Lower lobe of right lung (tissue), 2 donors: ENCODE measurements around the gene NRCAM. TPM values are rescaled to one million over a fixed set of nuclear protein-coding genes. Genes with fewer than 3 reads are reported as not detected.

Experiments used
- ATAC-seq, 2 donors: fragments of 200-7000 bp; cut with Tn5 transposase; one replicate each; pipeline ENCODE4 v1.9.1; 2020 to 2022; ENCODE audit warnings: mild to moderate bottlenecking in 2 of 2, moderate library complexity in 2 of 2
- DNase-seq: peaks from one replicate; pipeline ENCODE4 v3.0.0-alpha.2; 2020
- H3K27ac ChIP-seq: fragments of 200-600 bp; one replicate; pipeline ENCODE4 v1.8.0; 2022
- H3K27me3 ChIP-seq: fragments of 200-600 bp; one replicate; pipeline ENCODE4 v1.8.0; 2022; ENCODE audit warnings: low read depth
- H3K36me3 ChIP-seq: fragments of 200-600 bp; one replicate; pipeline ENCODE4 v1.8.0; 2022; ENCODE audit warnings: mild to moderate bottlenecking
- H3K4me1 ChIP-seq: fragments of 200-600 bp; one replicate; pipeline ENCODE4 v1.8.0; 2022
- H3K4me3 ChIP-seq: fragments of 200-600 bp; one replicate; pipeline ENCODE4 v1.8.0; 2022; ENCODE audit warnings: mild to moderate bottlenecking
- H3K9me3 ChIP-seq: fragments of 200-600 bp; one replicate; pipeline ENCODE4 v1.8.0; 2022
- CTCF ChIP-seq: fragments of 200-600 bp; IDR thresholded peaks from one replicate; pipeline ENCODE4 v1.8.0; 2022; ENCODE audit warnings: antibody characterized with exemption, mild to moderate bottlenecking
- intact Hi-C: fragments of 100-400 bp; cut with DNase I; formaldehyde crosslinking; loops from one replicate; pipeline ENCODE4 v1.11.0; 2022
- total RNA-seq: library from RNA; stranded (reverse); fragmentation: NEBNext Ultra II Directional; extraction: Animal tissue kit (Norgen Biotek cat#: 25700); gene quantifications from one replicate; pipeline ENCODE4 v1.2.1, GENCODE V29; 2021
- donor health status: DM: no; HTN: yes; CAD: no; lungs with severe emphysema.

NRCAM gene
- total RNA-seq, 1 donor from 2014 or later = 2.6 TPM

GRCh38 chr7:108375668-108376067, 80.6 kb downstream of the NRCAM start:
- ATAC-seq = no peak
- intact Hi-C loops = no loop called here

GRCh38 chr7:108374899-108375298, 81.3 kb downstream of the NRCAM start:
- DNase-seq = no peak
- ATAC-seq = no peak
- Histone ChIP-seq H3K9me3 (no peaks in the 10 kb centered on the region), H3K4me1 (no peaks in the 10 kb centered on the region), H3K36me3 (no peaks in the 10 kb centered on the region), H3K27me3 (peaks cover 4% of the 10 kb centered on the region), H3K27ac (no peak overlapping the region), H3K4me3 (no peak overlapping the region)
- intact Hi-C loops = no loop called here
- no peak for TF ChIP-seq CTCF

More at GRCh38 chr7:108375668-108376067, 80.6 kb downstream of the NRCAM start:
- H3K4me3 ChIP-seq = no peak overlapping the region
- no peaks in the 10 kb centered on the region for H3K4me1 ChIP-seq
- no peak overlapping the region for H3K27ac ChIP-seq
- no peaks in the 10 kb centered on the region for H3K36me3 ChIP-seq
- no peak for DNase-seq
- H3K9me3 ChIP-seq = no peaks in the 10 kb centered on the region
- no peak for TF ChIP-seq CTCF
- H3K27me3 ChIP-seq = peaks cover 4% of the 10 kb centered on the region

- Histone ChIP-seq H3K27me3 (peaks cover 4% of the 10 kb centered on the region), H3K9me3 (no peaks in the 10 kb centered on the region)
Observed at GRCh38 chr7:108372618-108373017, 83.6 kb downstream of the NRCAM start.

GRCh38 chr7:108370616-108371015, 85.6 kb downstream of the NRCAM start:
- ATAC-seq = no peak
- Histone ChIP-seq H3K27ac (no peak overlapping the region), H3K4me3 (no peak overlapping the region), H3K36me3 (no peaks in the 10 kb centered on the region), H3K4me1 (no peaks in the 10 kb centered on the region), H3K9me3 (no peaks in the 10 kb centered on the region), H3K27me3 (no peaks in the 10 kb centered on the region)
- TF ChIP-seq CTCF = no peak
- intact Hi-C loops = no loop called here
- no peak for DNase-seq

More at GRCh38 chr7:108372618-108373017, 83.6 kb downstream of the NRCAM start:
- no peaks in the 10 kb centered on the region for H3K4me1 ChIP-seq
- no peak overlapping the region for H3K4me3 ChIP-seq
- intact Hi-C loops = no loop called here
- no peak for ATAC-seq
- TF ChIP-seq CTCF = no peak
- no peak for DNase-seq
- H3K36me3 ChIP-seq = no peaks in the 10 kb centered on the region
- no peak overlapping the region for H3K27ac ChIP-seq

- no peak overlapping the region for H3K27ac ChIP-seq
- H3K36me3 ChIP-seq = no peaks in the 10 kb centered on the region
- H3K9me3 ChIP-seq = no peaks in the 10 kb centered on the region
- H3K4me3 ChIP-seq = no peak overlapping the region
- no peaks in the 10 kb centered on the region for H3K27me3 ChIP-seq
- DNase-seq (no peak), ATAC-seq (no peak)
- no peaks in the 10 kb centered on the region for H3K4me1 ChIP-seq
- TF ChIP-seq CTCF = no peak
- intact Hi-C loops = no loop called here
Observed at GRCh38 chr7:108368466-108368865, 87.8 kb downstream of the NRCAM start.

- ATAC-seq = no peak
- no peaks in the 10 kb centered on the region for H3K9me3 ChIP-seq
- H3K36me3 ChIP-seq = no peaks in the 10 kb centered on the region
- no peaks in the 10 kb centered on the region for H3K27me3 ChIP-seq
- intact Hi-C loops = no loop called here
- TF ChIP-seq CTCF = no peak
- H3K4me1 ChIP-seq = no peaks in the 10 kb centered on the region
- no peak overlapping the region for H3K4me3 ChIP-seq
- DNase-seq = no peak
- H3K27ac ChIP-seq = no peak overlapping the region
Observed at GRCh38 chr7:108367946-108368345, 88.3 kb downstream of the NRCAM start.
